HepG2 (cell line): Measurements from ENCODE around the gene NOP58. TPM values are rescaled to one million over a fixed set of nuclear protein-coding genes. Genes with fewer than 3 reads are reported as not detected.

ENCODE experiments used
- BRD4 ChIP-seq: sonication (generic); formaldehyde crosslinking; IDR thresholded peaks from 2 replicates; pipeline ENCODE4 v1.4.0; 2020; ENCODE audit warnings: missing genetic modification reagents
- CCDC6 ChIP-seq: sonication (generic); formaldehyde crosslinking; IDR thresholded peaks from 2 replicates; pipeline ENCODE4 v1.8.1; 2022; ENCODE audit warnings: mild to moderate bottlenecking, missing genetic modification reagents, moderate library complexity
- HOXD1 ChIP-seq: sonication (generic); formaldehyde crosslinking; IDR thresholded peaks from 2 replicates; pipeline ENCODE4 v1.5.0; 2020; ENCODE audit warnings: missing genetic modification reagents
- KMT2A ChIP-seq: sonication (generic); formaldehyde crosslinking; IDR thresholded peaks from 2 replicates; pipeline ENCODE4 v1.4.0; 2020; ENCODE audit warnings: missing genetic modification reagents
- NKX3-1 ChIP-seq: sonication (generic); formaldehyde crosslinking; IDR thresholded peaks from 2 replicates; pipeline ENCODE4 v1.5.0; 2020; ENCODE audit warnings: missing genetic modification reagents
- NR2F2 ChIP-seq: IDR thresholded peaks from 2 replicates; pipeline ENCODE4 v1.6.1; 2012; ENCODE audit warnings: low read depth, inconsistent platforms, borderline replicate concordance
- PCBP1 ChIP-seq: fragments of 200-400 bp; formaldehyde crosslinking; IDR thresholded peaks from 2 replicates; pipeline ENCODE4 v1.6.1; 2017; ENCODE audit warnings: mild to moderate bottlenecking, low read depth, low read length, borderline replicate concordance
- RELA ChIP-seq: sonication (generic); formaldehyde crosslinking; IDR thresholded peaks from 2 replicates; pipeline ENCODE4 v1.4.0; 2020; ENCODE audit warnings: missing genetic modification reagents
- SP2 ChIP-seq: sonication (generic); formaldehyde crosslinking; IDR thresholded peaks from 2 replicates; pipeline ENCODE4 v1.5.1; 2020; ENCODE audit warnings: mild to moderate bottlenecking, missing genetic modification reagents
- TFE3 ChIP-seq: IDR thresholded peaks from 2 replicates; pipeline ENCODE4 v1.6.1; 2016
- ZBTB38 ChIP-seq: sonication (generic); formaldehyde crosslinking; IDR thresholded peaks from 2 replicates; pipeline ENCODE4 v1.5.1; 2020; ENCODE audit warnings: mild to moderate bottlenecking, missing genetic modification reagents
- ZNF10 ChIP-seq: sonication (generic); formaldehyde crosslinking; IDR thresholded peaks from 2 replicates; pipeline ENCODE4 v1.4.0; 2020; ENCODE audit warnings: mild to moderate bottlenecking, low read depth, missing genetic modification reagents, borderline replicate concordance
- ZNF230 ChIP-seq: sonication (generic); formaldehyde crosslinking; IDR thresholded peaks from 2 replicates; pipeline ENCODE4 v1.4.0; 2020; ENCODE audit warnings: mild to moderate bottlenecking, missing genetic modification reagents
- ZNF660 ChIP-seq: sonication (generic); formaldehyde crosslinking; IDR thresholded peaks from 2 replicates; pipeline ENCODE4 v1.5.1; 2020; ENCODE audit warnings: mild to moderate bottlenecking, low read depth, missing genetic modification reagents, borderline replicate concordance
- polyA plus RNA-seq, 8 experiments: library from polyadenylated mRNA; depleted of rRNA in 3 of 8; stranded (reverse) in 7 of 8; unstranded in 1 of 8; fragments of >200 nt; fragmentation: Illumina TruSeq in 4 of 8; extraction: Trizol in 4 of 8; gene quantifications; 2 replicates each; pipeline versions ENCODE4 v1.2.1 to v1.2.3, GENCODE V29; 2011 to 2016; ENCODE audit warnings: low read depth in 4 of 8, missing spikeins in 1 of 8, mixed read lengths in 1 of 8; ENCODE audit not compliant: insufficient read depth in 1 of 8
- total RNA-seq, 5 experiments: library from RNA; depleted of rRNA; stranded (reverse); fragments of >200 nt; fragmentation: Illumina TruSeq; extraction: Trizol; gene quantifications; 2 replicates each; pipeline ENCODE4 v1.2.3, GENCODE V29; 2016; ENCODE audit warnings: low read depth in 1 of 5
- TF ChIP-seq, protein P1 (sequence below): sonication (generic); formaldehyde crosslinking; conservative IDR thresholded peaks from 2 replicates; pipeline ENCODE4 v1.4.0; 2020; ENCODE audit warnings: mild to moderate bottlenecking, missing genetic modification reagents, moderate library complexity
- TF ChIP-seq, protein P2 (sequence below): IDR thresholded peaks from 2 replicates; pipeline ENCODE4 v1.6.1; 2016; ENCODE audit warnings: missing biosample characterization, missing genetic modification reagents, low read depth
- TF ChIP-seq, protein P3 (sequence below): sonication (generic); formaldehyde crosslinking; IDR thresholded peaks from 2 replicates; pipeline ENCODE4 v1.5.0; 2020; ENCODE audit warnings: missing genetic modification reagents, mild to moderate bottlenecking, borderline replicate concordance
- TF ChIP-seq, protein P4 (sequence below): sonication (generic); formaldehyde crosslinking; IDR thresholded peaks from 2 replicates; pipeline ENCODE4 v1.5.1; 2020; ENCODE audit warnings: mild to moderate bottlenecking, missing genetic modification reagents, moderate library complexity

NOP58 gene
- total and polyA plus RNA-seq, 2 of the 13 experiments (the other 11 are each of a cell fraction or from before 2014, with no cell fraction given) = 74.9 to 203 TPM

DNA sequence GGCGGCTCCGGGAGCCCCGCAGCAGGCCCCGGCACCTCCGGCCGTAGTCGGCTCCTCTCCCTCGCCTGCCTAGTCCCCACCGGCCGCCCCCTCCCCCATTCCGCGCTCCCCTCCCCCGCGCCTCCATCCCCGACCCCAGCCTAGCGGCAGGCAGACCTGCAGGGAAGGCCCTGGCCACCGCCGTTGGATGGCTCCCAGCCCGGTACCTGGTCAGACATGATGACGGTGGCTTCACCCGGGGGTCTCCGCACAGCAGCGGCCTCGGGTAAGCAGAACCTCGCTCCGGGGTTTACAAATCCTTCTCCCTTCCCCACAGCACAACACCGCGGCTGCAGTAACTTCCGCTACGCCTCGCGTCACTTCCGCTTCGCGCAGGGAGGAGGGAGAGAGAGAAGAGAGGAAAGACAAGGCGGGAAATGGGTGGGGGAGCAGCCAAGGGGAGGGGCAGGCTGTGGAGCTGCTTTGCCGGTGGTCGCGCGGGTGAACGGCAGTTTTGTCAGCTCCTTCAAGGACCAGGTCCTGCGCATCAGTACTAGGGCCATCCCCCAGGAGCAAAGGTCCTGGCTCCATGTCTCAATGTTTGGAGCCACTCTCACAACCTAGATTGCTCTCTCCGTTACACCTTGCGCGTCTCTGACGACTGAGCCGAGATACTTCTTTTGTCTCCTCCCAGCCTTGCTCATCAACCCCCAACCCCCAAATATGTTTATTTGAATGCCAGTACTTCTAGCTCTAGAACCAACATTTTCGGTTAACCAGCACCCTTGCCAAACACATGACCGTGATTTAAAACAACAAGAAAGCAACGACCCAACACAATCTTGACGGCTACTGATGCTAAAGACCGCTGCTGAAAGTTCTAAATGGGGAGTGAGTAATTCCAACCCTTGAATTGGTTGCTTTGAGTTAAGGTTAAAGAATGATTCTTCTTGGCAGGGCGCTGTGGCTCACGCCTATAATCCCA lies 27.0 kb upstream of the NOP58 start, which contains the start of gene SUMO1 (continued):
- TF ChIP-seq TFE3 (CRISPR knock-in tag) (0 out of 2 replicates have a peak, but pooled peaks have one; percentile 63), NR2F2 (no peak), BRD4 (CRISPR knock-in tag) (no peak; the same call in none of the 2 replicates), RELA (0 out of 2 replicates have a peak, but pooled peaks have one; percentile 25), HOXD1 (CRISPR knock-in tag) (peak; percentile 68; the same call in 1 of the 2 replicates), SP2 (CRISPR knock-in tag) (peak; percentile 71), ZNF230 (CRISPR knock-in tag) (peak; percentile 45; the same call in 1 of the 2 replicates), NKX3-1 (CRISPR knock-in tag) (no peak), PCBP1 (0 out of 2 replicates have a peak, but pooled peaks have one; percentile 65), KMT2A (CRISPR knock-in tag) (peak; percentile 69; the same call in 1 of the 2 replicates), CCDC6 (peak; percentile 44; the same call in 1 of the 2 replicates), ZNF10 (CRISPR knock-in tag) (no peak), ZBTB38 (peak; percentile 70), ZNF660 (CRISPR knock-in tag) (no peak)
- TF ChIP-seq, protein P1, sequence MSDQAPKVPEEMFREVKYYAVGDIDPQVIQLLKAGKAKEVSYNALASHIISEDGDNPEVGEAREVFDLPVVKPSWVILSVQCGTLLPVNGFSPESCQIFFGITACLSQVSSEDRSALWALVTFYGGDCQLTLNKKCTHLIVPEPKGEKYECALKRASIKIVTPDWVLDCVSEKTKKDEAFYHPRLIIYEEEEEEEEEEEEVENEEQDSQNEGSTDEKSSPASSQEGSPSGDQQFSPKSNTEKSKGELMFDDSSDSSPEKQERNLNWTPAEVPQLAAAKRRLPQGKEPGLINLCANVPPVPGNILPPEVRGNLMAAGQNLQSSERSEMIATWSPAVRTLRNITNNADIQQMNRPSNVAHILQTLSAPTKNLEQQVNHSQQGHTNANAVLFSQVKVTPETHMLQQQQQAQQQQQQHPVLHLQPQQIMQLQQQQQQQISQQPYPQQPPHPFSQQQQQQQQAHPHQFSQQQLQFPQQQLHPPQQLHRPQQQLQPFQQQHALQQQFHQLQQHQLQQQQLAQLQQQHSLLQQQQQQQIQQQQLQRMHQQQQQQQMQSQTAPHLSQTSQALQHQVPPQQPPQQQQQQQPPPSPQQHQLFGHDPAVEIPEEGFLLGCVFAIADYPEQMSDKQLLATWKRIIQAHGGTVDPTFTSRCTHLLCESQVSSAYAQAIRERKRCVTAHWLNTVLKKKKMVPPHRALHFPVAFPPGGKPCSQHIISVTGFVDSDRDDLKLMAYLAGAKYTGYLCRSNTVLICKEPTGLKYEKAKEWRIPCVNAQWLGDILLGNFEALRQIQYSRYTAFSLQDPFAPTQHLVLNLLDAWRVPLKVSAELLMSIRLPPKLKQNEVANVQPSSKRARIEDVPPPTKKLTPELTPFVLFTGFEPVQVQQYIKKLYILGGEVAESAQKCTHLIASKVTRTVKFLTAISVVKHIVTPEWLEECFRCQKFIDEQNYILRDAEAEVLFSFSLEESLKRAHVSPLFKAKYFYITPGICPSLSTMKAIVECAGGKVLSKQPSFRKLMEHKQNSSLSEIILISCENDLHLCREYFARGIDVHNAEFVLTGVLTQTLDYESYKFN (CRISPR knock-in tag) = peak; percentile 39; the same call in 1 of the 2 replicates
- TF ChIP-seq, protein P2, sequence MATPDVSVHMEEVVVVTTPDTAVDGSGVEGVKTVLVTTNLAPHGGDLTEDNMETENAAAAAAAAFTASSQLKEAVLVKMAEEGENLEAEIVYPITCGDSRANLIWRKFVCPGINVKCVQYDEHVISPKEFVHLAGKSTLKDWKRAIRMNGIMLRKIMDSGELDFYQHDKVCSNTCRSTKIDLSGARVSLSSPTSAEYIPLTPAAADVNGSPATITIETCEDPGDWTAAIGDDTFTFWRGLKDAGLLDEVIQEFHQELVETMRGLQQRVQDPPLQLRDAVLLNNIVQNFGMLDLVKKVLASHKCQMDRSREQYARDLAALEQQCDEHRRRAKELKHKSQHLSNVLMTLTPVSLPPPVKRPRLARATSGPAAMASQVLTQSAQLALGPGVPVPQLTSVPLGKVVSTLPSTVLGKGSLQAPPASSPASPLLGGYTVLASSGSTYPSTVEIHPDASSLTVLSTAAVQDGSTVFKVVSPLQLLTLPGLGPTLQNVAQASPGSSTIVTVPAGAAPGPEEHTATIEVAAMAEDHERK (CRISPR knock-in tag) = peak; percentile 87
- TF ChIP-seq, protein P3, sequence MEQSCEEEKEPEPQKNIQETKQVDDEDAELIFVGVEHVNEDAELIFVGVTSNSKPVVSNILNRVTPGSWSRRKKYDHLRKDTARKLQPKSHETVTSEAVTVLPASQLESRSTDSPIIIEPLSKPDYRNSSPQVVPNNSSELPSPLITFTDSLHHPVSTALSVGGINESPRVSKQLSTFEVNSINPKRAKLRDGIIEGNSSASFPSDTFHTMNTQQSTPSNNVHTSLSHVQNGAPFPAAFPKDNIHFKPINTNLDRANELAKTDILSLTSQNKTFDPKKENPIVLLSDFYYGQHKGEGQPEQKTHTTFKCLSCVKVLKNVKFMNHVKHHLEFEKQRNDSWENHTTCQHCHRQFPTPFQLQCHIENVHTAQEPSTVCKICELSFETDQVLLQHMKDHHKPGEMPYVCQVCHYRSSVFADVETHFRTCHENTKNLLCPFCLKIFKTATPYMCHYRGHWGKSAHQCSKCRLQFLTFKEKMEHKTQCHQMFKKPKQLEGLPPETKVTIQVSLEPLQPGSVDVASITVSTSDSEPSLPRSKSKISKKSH (CRISPR knock-in tag) = peak; percentile 87; the same call in 1 of the 2 replicates
- TF ChIP-seq, protein P4, sequence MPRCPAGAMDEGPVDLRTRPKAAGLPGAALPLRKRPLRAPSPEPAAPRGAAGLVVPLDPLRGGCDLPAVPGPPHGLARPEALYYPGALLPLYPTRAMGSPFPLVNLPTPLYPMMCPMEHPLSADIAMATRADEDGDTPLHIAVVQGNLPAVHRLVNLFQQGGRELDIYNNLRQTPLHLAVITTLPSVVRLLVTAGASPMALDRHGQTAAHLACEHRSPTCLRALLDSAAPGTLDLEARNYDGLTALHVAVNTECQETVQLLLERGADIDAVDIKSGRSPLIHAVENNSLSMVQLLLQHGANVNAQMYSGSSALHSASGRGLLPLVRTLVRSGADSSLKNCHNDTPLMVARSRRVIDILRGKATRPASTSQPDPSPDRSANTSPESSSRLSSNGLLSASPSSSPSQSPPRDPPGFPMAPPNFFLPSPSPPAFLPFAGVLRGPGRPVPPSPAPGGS (CRISPR knock-in tag) = no peak
